Activated T-helper 2 cell treated with anti-CD3 and anti-CD28 coated beads, Interferon-gamma antibody, Interleukin-2, Interleukin-4, amounts not matched to agents 10 μg/mL and 5 μg/mL and 100 μg/mL, durations not matched to agents 14 hours and 24 hours and 36 hours (primary cell): ENCODE measurements around the gene PEAK1. TPM values are rescaled to one million over a fixed set of nuclear protein-coding genes. Genes with fewer than 3 reads are reported as not detected.

Source experiments
- total RNA-seq: library from RNA; stranded (reverse); gene quantifications from 2 replicates; pipeline ENCODE4 v1.2.3, GENCODE V29; 2022

The PEAK1 gene
- total RNA-seq, 1 donor from 2014 or later = 26.0 TPM

Other genes starting within 250 kb of the PEAK1 start
- 43.8 and 49.8 TPM in 2 replicates for gene HMG20A, start 784 bp upstream of the PEAK1 start, total RNA-seq
- not detected in 2 replicates for gene LINGO1, start 212.8 kb upstream of the PEAK1 start, total RNA-seq